Glutamatergic neuron (in vitro differentiated cells): ENCODE data around the gene LYRM4. TPM values are rescaled to one million over a fixed set of nuclear protein-coding genes. Genes with fewer than 3 reads are reported as not detected.

ENCODE experiments used
- DNase-seq: peaks from one replicate; pipeline ENCODE4 v3.0.0; 2022
- H3K27ac Mint-ChIP-seq: one replicate; pipeline ENCODE4 v1.8.0; 2020; ENCODE audit warnings: mild to moderate bottlenecking, mixed read lengths, inconsistent platforms; ENCODE audit not compliant: unreplicated experiment
- H3K27me3 Mint-ChIP-seq: one replicate; pipeline ENCODE4 v1.8.0; 2020; ENCODE audit warnings: mild to moderate bottlenecking, moderate library complexity, mixed read lengths, inconsistent platforms; ENCODE audit not compliant: unreplicated experiment
- H3K36me3 Mint-ChIP-seq: one replicate; pipeline ENCODE4 v1.8.0; 2020; ENCODE audit warnings: mild to moderate bottlenecking, mixed read lengths, inconsistent platforms; ENCODE audit not compliant: unreplicated experiment
- H3K4me1 Mint-ChIP-seq: one replicate; pipeline ENCODE4 v1.8.0; 2020; ENCODE audit warnings: mild to moderate bottlenecking, low read depth, mixed read lengths, inconsistent platforms; ENCODE audit not compliant: unreplicated experiment
- H3K4me3 Mint-ChIP-seq: one replicate; pipeline ENCODE4 v1.8.0; 2020; ENCODE audit warnings: mild to moderate bottlenecking, mixed read lengths, inconsistent platforms; ENCODE audit not compliant: unreplicated experiment
- H3K9me3 Mint-ChIP-seq: one replicate; pipeline ENCODE4 v1.8.0; 2020; ENCODE audit warnings: mild to moderate bottlenecking, moderate library complexity, mixed read lengths, inconsistent platforms; ENCODE audit not compliant: unreplicated experiment
- CTCF ChIP-seq: fragments of 200-600 bp; sonication (generic); IDR thresholded peaks from one replicate; pipeline ENCODE4 v1.5.0; 2021; ENCODE audit not compliant: partially characterized antibody, unreplicated experiment
- total RNA-seq: library from RNA; stranded (reverse); fragmentation: NEBNext Ultra II Directional; extraction: Animal tissue kit (Norgen Biotek cat#: 25700); gene quantifications from one replicate; pipeline ENCODE4 v1.2.1, GENCODE V29; 2021; ENCODE audit not compliant: unreplicated experiment

Gene LYRM4
- total RNA-seq, 1 donor from 2014 or later: 29.5 TPM

GRCh38 chr6:5294392-5295211, 33.9 kb upstream of the LYRM4 start:
- Mint-ChIP-seq H3K27ac (no peak overlapping the region), H3K4me3 (no peak overlapping the region), H3K36me3 (no peaks in the 10 kb centered on the region), H3K4me1 (peaks cover 7% of the 10 kb centered on the region), H3K27me3 (no peaks in the 10 kb centered on the region), H3K9me3 (no peaks in the 10 kb centered on the region)
- no peak for TF ChIP-seq CTCF
- no peak for DNase-seq

- peaks cover 1% of the 10 kb centered on the region for H3K4me1 Mint-ChIP-seq
- H3K9me3 Mint-ChIP-seq: no peaks in the 10 kb centered on the region
- no peaks in the 10 kb centered on the region for H3K27me3 Mint-ChIP-seq
- no peak for TF ChIP-seq CTCF
- no peak overlapping the region for H3K4me3 Mint-ChIP-seq
- DNase-seq: no peak
- H3K36me3 Mint-ChIP-seq: no peaks in the 10 kb centered on the region
- H3K27ac Mint-ChIP-seq: no peak overlapping the region
Measured at GRCh38 chr6:5293692-5294091, 32.9 kb upstream of the LYRM4 start.

- Mint-ChIP-seq H3K4me3 (no peak overlapping the region), H3K36me3 (no peaks in the 10 kb centered on the region), H3K27me3 (peaks cover 2% of the 10 kb centered on the region), H3K9me3 (peaks cover 2% of the 10 kb centered on the region), H3K4me1 (peaks cover 7% of the 10 kb centered on the region), H3K27ac (no peak overlapping the region)
- no peak for DNase-seq
- TF ChIP-seq CTCF: no peak
Measured at GRCh38 chr6:5292154-5292553, 31.4 kb upstream of the LYRM4 start.

GRCh38 chr6:5290500-5290899, 29.8 kb upstream of the LYRM4 start:
- peaks cover 2% of the 10 kb centered on the region for H3K27me3 Mint-ChIP-seq
- H3K4me3 Mint-ChIP-seq: no peak overlapping the region
- peaks cover 2% of the 10 kb centered on the region for H3K9me3 Mint-ChIP-seq
- no peak overlapping the region for H3K27ac Mint-ChIP-seq
- peaks cover 7% of the 10 kb centered on the region for H3K4me1 Mint-ChIP-seq
- no peak for DNase-seq
- no peaks in the 10 kb centered on the region for H3K36me3 Mint-ChIP-seq
- no peak for TF ChIP-seq CTCF

GRCh38 chr6:5290097-5290496, 29.3 kb upstream of the LYRM4 start:
- Mint-ChIP-seq H3K27me3 (peaks cover 2% of the 10 kb centered on the region), H3K36me3 (no peaks in the 10 kb centered on the region), H3K4me3 (no peak overlapping the region), H3K4me1 (peaks cover 7% of the 10 kb centered on the region), H3K27ac (no peak overlapping the region), H3K9me3 (peaks cover 2% of the 10 kb centered on the region)
- TF ChIP-seq CTCF: no peak
- no peak for DNase-seq
